Measurements from ENCODE around the gene CCL14. TPM values are rescaled to one million over a fixed set of nuclear protein-coding genes. Genes with fewer than 3 reads are reported as not detected.

Gene CCL14
- total and polyA plus RNA-seq, 2 of the 8 experiments (the other 6 are each of a cell fraction or from before 2014, with no cell fraction given), result not detected

DNA sequence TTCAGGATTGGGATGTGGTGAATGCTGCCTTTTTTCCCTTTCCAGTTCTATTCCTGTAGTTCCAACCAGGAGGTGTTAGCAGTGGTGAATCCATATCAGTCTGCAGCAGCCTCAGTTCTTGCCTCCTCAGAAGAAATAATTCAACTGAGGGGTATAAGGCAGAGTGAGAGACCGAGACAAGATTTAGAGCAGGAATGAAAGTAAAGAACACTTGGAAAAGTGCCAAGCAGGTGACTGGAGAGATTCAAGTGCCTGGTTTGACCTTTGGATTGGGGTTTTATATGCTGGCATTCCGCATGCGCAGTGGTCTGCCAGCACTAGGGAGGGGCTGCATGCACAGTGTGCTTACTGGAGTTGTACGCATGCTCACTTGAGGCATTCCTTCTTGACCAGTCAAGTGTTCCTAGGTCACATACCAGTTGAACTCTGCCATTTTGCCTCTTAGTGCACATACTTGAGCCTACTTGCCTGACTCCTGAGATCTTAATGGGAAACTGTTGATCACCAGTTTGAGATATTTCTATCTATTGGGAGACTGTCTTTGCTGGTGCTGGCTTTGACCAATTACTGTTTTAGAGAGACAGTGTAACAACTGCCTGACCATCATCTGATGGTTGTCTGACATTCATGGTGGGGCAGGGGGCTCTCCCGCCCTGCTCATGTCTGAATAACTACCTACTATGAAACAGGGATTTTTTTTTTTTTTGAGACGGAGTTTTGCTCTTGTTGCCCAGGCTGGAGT, 15.5 kb upstream of the CCL14 start:
- WGBS, 2 experiments (ENCODE audit: extremely low coverage in 1 of 2, insufficient coverage in 1 of 2, insufficient read length in 1 of 2, insufficient replicate concordance in 2 of 2, low coverage in 1 of 2, low lambda C conversion rate in 2 of 2, missing lambda C conversion rate in 1 of 2), result 93% methylated on average over 6 of the region's 6 CpGs; no CpG with 5 or more reads in 1 of the 2 experiments
- CTCF ChIA-PET (ENCODE audit: partially characterized antibody), result interaction anchor here (1.2 to 1.8 kb wide), 2 partner anchors 13 to 70 kb away, joined by 3 to 5 read pairs; no protein-coding TSS in a partner anchor
- DNase-seq (ENCODE audit: low read depth in 1 of 2, low spot score in 2 of 2) (no peak), FAIRE-seq (no peak)
- Histone ChIP-seq H3K56ac (replicated peaks; ENCODE audit: insufficient read length, low read depth, low read length) (no peak overlapping the region), H3K18ac (ENCODE audit: extremely low read depth, low read length) (no peak overlapping the region), H4K5ac (ENCODE audit: insufficient read length, low read depth, low read length) (no peak overlapping the region), H3K4ac (replicated peaks; ENCODE audit: insufficient read length, low read depth, low read length) (no peak overlapping the region), H3K79me2 (ENCODE audit: control insufficient read depth in 1 of 2, insufficient read depth in 2 of 2, low read length in 2 of 2) (no peaks in the 10 kb centered on the region), H2BK12ac (ENCODE audit: low read depth, low read length) (no peak overlapping the region), H2AFZ (ENCODE audit: low read length) (no peak overlapping the region), H3K9ac (replicated peaks in 1 of 4; ENCODE audit: extremely low read depth in 1 of 4, low read depth in 3 of 4, low read length in 3 of 4) (no peak overlapping the region), H4K20me1 (replicated peaks in 1 of 2; ENCODE audit: control insufficient read depth in 1 of 2, insufficient read depth in 2 of 2, low read length in 2 of 2) (no peaks in the 10 kb centered on the region), H3K4me2 (ENCODE audit: insufficient read depth in 1 of 2, low read depth in 2 of 2, low read length in 2 of 2) (no peak overlapping the region), H3K36me3 (ENCODE audit: control insufficient read depth in 2 of 4, insufficient read depth in 4 of 4, low read length in 3 of 4) (no peaks in the 10 kb centered on the region), H3K27ac (ENCODE audit: low read depth, low read length) (no peak overlapping the region), H3K23me2 (ENCODE audit: low read depth, low read length) (no peaks in the 10 kb centered on the region), H2BK20ac (ENCODE audit: low read length) (no peak overlapping the region), H2BK15ac (ENCODE audit: low read length) (no peak overlapping the region), H4K91ac (replicated peaks; ENCODE audit: insufficient read length, low read length) (no peak overlapping the region), H2BK5ac (ENCODE audit: low read depth, low read length) (no peak overlapping the region), H3K27me3 (replicated peaks in 1 of 4; ENCODE audit: control insufficient read depth in 3 of 4, extremely low read depth in 1 of 4, insufficient read depth in 3 of 4, low read length in 3 of 4) (no peaks in the 10 kb centered on the region), H4K8ac (ENCODE audit: extremely low read depth, insufficient read depth, low read length) (no peak overlapping the region), H3K4me1 (replicated peaks in 1 of 4; ENCODE audit: control insufficient read depth in 3 of 4, insufficient read depth in 4 of 4, low read length in 3 of 4) (0 out of 7 replicates have a peak, but pooled peaks cover 0 to 2% (median 0%) of the 10 kb centered on the region in 4 experiments), H3K23ac (ENCODE audit: insufficient read length) (no peak overlapping the region), H3K79me1 (ENCODE audit: low read depth, low read length) (no peaks in the 10 kb centered on the region), H3K4me3 (ENCODE audit: extremely low read depth in 1 of 4, insufficient read depth in 2 of 4, low read depth in 3 of 4, low read length in 4 of 4) (no peak overlapping the region), H2AK5ac (ENCODE audit: low read depth, low read length) (no peak overlapping the region), H2BK120ac (replicated peaks; ENCODE audit: low read depth, low read length) (no peak overlapping the region), H3K9me3 (ENCODE audit: insufficient read depth in 2 of 2, low read depth in 1 of 2, low read length in 1 of 2) (no peaks in the 10 kb centered on the region), H3K14ac (ENCODE audit: insufficient read length) (no peak overlapping the region)
- POLR2A ChIA-PET (ENCODE audit: partially characterized antibody), result no interaction called here
- TF ChIP-seq TBP (IDR thresholded peaks at IDR 0.05; ENCODE audit: low read depth, low read length), result no peak
- TF ChIP-seq SP2 (IDR thresholded peaks at IDR 0.05; ENCODE audit: low read length), result no peak
- no peak for TF ChIP-seq SUZ12 (IDR thresholded peaks at IDR 0.05; ENCODE audit: low read length)
- TF ChIP-seq, protein P1, sequence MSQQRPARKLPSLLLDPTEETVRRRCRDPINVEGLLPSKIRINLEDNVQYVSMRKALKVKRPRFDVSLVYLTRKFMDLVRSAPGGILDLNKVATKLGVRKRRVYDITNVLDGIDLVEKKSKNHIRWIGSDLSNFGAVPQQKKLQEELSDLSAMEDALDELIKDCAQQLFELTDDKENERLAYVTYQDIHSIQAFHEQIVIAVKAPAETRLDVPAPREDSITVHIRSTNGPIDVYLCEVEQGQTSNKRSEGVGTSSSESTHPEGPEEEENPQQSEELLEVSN (IDR thresholded peaks at IDR 0.05), result no peak
- TF ChIP-seq EP300 (IDR thresholded peaks at IDR 0.05; ENCODE audit: borderline replicate concordance in 1 of 2, low read depth in 2 of 2, low read length in 2 of 2), result no peak
- no peak for TF ChIP-seq CTBP2 (IDR thresholded peaks at IDR 0.05; ENCODE audit: borderline replicate concordance, insufficient read depth, insufficient read length, low read length)
- TF ChIP-seq HDAC6 (IDR thresholded peaks at IDR 0.05; ENCODE audit: low read depth, low read length), result no peak
- TF ChIP-seq, protein P2, sequence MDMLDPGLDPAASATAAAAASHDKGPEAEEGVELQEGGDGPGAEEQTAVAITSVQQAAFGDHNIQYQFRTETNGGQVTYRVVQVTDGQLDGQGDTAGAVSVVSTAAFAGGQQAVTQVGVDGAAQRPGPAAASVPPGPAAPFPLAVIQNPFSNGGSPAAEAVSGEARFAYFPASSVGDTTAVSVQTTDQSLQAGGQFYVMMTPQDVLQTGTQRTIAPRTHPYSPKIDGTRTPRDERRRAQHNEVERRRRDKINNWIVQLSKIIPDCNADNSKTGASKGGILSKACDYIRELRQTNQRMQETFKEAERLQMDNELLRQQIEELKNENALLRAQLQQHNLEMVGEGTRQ (IDR thresholded peaks at IDR 0.05; ENCODE audit: low read length), result no peak
- no peak for TF ChIP-seq JUN (IDR thresholded peaks at IDR 0.05; ENCODE audit: low read depth, low read length)
- TF ChIP-seq CHD2 (IDR thresholded peaks at IDR 0.05; ENCODE audit: low read length), result no peak
